CD4-positive, alpha-beta T cell treated with Interleukin-1 beta for 1 hour (primary cell): ENCODE measurements around the gene SVOPL.

ENCODE experiments used
- DNase-seq, 2 donors: peaks; one replicate each; pipeline ENCODE4 v3.0.0-alpha.2; 2020 to 2022

The SVOPL gene

GRCh38 chr7:138603549-138604318 lies 97.4 kb downstream of the SVOPL start:
- no peak for DNase-seq

GRCh38 chr7:138602451-138602850 lies 98.7 kb downstream of the SVOPL start:
- no peak for DNase-seq

- no peak for DNase-seq
Observed at GRCh38 chr7:138595454-138595853, 105.7 kb downstream of the SVOPL start.

GRCh38 chr7:138590154-138590553 lies 111.0 kb downstream of the SVOPL start:
- no peak for DNase-seq

GRCh38 chr7:138588986-138589385 lies 112.2 kb downstream of the SVOPL start:
- no peak for DNase-seq

GRCh38 chr7:138587485-138587884 lies 113.7 kb downstream of the SVOPL start:
- DNase-seq: no peak

GRCh38 chr7:138585283-138585993 lies 115.7 kb downstream of the SVOPL start:
- DNase-seq: no peak

- no peak for DNase-seq
Observed at GRCh38 chr7:138584696-138585095, 116.5 kb downstream of the SVOPL start.

- no peak for DNase-seq
Observed at GRCh38 chr7:138584283-138584682, 116.9 kb downstream of the SVOPL start.

GRCh38 chr7:138581065-138581464 lies 120.1 kb downstream of the SVOPL start:
- DNase-seq: no peak

- DNase-seq: no peak
Observed at GRCh38 chr7:138579671-138580070, 121.5 kb downstream of the SVOPL start.

GRCh38 chr7:138579136-138579535 lies 122.0 kb downstream of the SVOPL start:
- no peak for DNase-seq

- DNase-seq: no peak
Observed at GRCh38 chr7:138575897-138576428, 125.2 kb downstream of the SVOPL start.

- no peak for DNase-seq
Observed at GRCh38 chr7:138573741-138574140, 127.4 kb downstream of the SVOPL start.

GRCh38 chr7:138570715-138571114 lies 130.4 kb downstream of the SVOPL start:
- DNase-seq: no peak

- no peak for DNase-seq
Observed at GRCh38 chr7:138569418-138569817, 131.7 kb downstream of the SVOPL start.

- no peak for DNase-seq
Observed at GRCh38 chr7:138568655-138569054, 132.5 kb downstream of the SVOPL start.

GRCh38 chr7:138565451-138566114 lies 135.6 kb downstream of the SVOPL start:
- no peak for DNase-seq

GRCh38 chr7:138565071-138565450 lies 136.1 kb downstream of the SVOPL start:
- DNase-seq: no peak

GRCh38 chr7:138564365-138564764 lies 136.8 kb downstream of the SVOPL start:
- DNase-seq: no peak

GRCh38 chr7:138563808-138564207 lies 137.4 kb downstream of the SVOPL start:
- no peak for DNase-seq

- DNase-seq: no peak
Observed at GRCh38 chr7:138559448-138559847, 141.7 kb downstream of the SVOPL start.

GRCh38 chr7:138556771-138557484 lies 144.2 kb downstream of the SVOPL start:
- no peak for DNase-seq
